IMR-90 (cell line): ENCODE data around the gene OPHN1. TPM values are rescaled to one million over a fixed set of nuclear protein-coding genes. Genes with fewer than 3 reads are reported as not detected.

ENCODE experiments used
- ATAC-seq: fragments of 200-7000 bp; cut with Tn5 transposase; 2 replicates; pipeline ENCODE4 v1.9.1; 2020; ENCODE audit warnings: low read depth, mild to moderate bottlenecking, moderate library complexity
- BruUV-seq: library from RNA; stranded (reverse); fragments of 400-500 nt; replicated peaks from 2 replicates; lab custom pipeline; 2021; lab: Mats Ljungman, UMichigan
- CTCF ChIA-PET: fragments of 300-600 bp; formaldehyde crosslinking; extraction: SDS; loops from one replicate; lab custom pipeline; 2021; ENCODE audit warnings: antibody characterized with exemption; lab: Yijun Ruan, JAX
- POLR2A ChIA-PET: fragments of 300-600 bp; sonication (Branson Sonifier 250); formaldehyde crosslinking; loops from one replicate; lab custom pipeline; 2022; ENCODE audit warnings: antibody characterized with exemption; ENCODE audit not compliant: unreplicated experiment; lab: Charles Lee
- DNase-seq: peaks from one replicate; pipeline ENCODE4 v3.0.0; 2013
- H2AFZ ChIP-seq: replicated peaks from 2 replicates; pipeline ENCODE3; 2013; ENCODE audit warnings: low read length, mild to moderate bottlenecking; ENCODE audit not compliant: poor library complexity
- H2AK5ac ChIP-seq: 2 replicates; pipeline ENCODE4 v1.6.1; 2013; ENCODE audit warnings: low read depth, low read length, inconsistent platforms
- H2AK9ac ChIP-seq: replicated peaks from 2 replicates; pipeline ENCODE3; 2013; ENCODE audit warnings: mild to moderate bottlenecking, low read depth, low read length, moderate library complexity; ENCODE audit not compliant: poor library complexity
- H2BK120ac ChIP-seq: 2 replicates; pipeline ENCODE4 v1.6.1; 2013; ENCODE audit warnings: low read depth, low read length, inconsistent platforms
- H2BK15ac ChIP-seq: 3 replicates; pipeline ENCODE4 v1.6.1; 2013; ENCODE audit warnings: low read depth, low read length, inconsistent platforms
- H2BK20ac ChIP-seq: 2 replicates; pipeline ENCODE4 v1.6.1; 2013; ENCODE audit warnings: low read depth, mild to moderate bottlenecking, inconsistent platforms, low read length, moderate library complexity
- H2BK5ac ChIP-seq: 2 replicates; pipeline ENCODE4 v1.6.1; 2013; ENCODE audit warnings: mild to moderate bottlenecking, low read depth, low read length, inconsistent platforms; ENCODE audit not compliant: poor library complexity, severe bottlenecking
- H3K14ac ChIP-seq: replicated peaks from 2 replicates; pipeline ENCODE4 v1.6.1; 2013; ENCODE audit warnings: low read depth, low read length, inconsistent platforms
- H3K18ac ChIP-seq: 2 replicates; pipeline ENCODE4 v1.6.1; 2013; ENCODE audit warnings: low read depth, low read length, control low read depth
- H3K23ac ChIP-seq: 2 replicates; pipeline ENCODE4 v1.6.1; 2013; ENCODE audit warnings: low read depth, low read length, inconsistent platforms
- H3K27ac ChIP-seq: 2 replicates; pipeline ENCODE4 v1.5.1; 2013; ENCODE audit warnings: mild to moderate bottlenecking, control low read depth, low read length; ENCODE audit not compliant: insufficient read depth
- H3K27me3 ChIP-seq: 2 replicates; pipeline ENCODE4 v1.6.1; 2013; ENCODE audit warnings: low read length; ENCODE audit not compliant: control insufficient read depth, insufficient read depth
- H3K36me3 ChIP-seq: 2 replicates; pipeline ENCODE4 v1.6.1; 2013; ENCODE audit warnings: low read length, mixed read lengths; ENCODE audit not compliant: control insufficient read depth, insufficient read depth
- H3K4ac ChIP-seq: 2 replicates; pipeline ENCODE4 v1.6.1; 2013; ENCODE audit warnings: low read depth, low read length, inconsistent platforms
- H3K4me1 ChIP-seq: 2 replicates; pipeline ENCODE4 v1.6.1; 2013; ENCODE audit warnings: low read length, mixed read lengths; ENCODE audit not compliant: control insufficient read depth, insufficient read depth
- H3K4me2 ChIP-seq: 2 replicates; pipeline ENCODE4 v1.6.1; 2013; ENCODE audit warnings: low read depth, mild to moderate bottlenecking, control low read depth, low read length, moderate library complexity
- H3K4me3 ChIP-seq: 2 replicates; pipeline ENCODE4 v1.5.1; 2013; ENCODE audit warnings: low read depth, mild to moderate bottlenecking, control low read depth, low read length, moderate library complexity; ENCODE audit not compliant: insufficient read depth
- H3K56ac ChIP-seq: 2 replicates; pipeline ENCODE4 v1.6.1; 2013; ENCODE audit warnings: low read length, inconsistent platforms; ENCODE audit not compliant: insufficient read depth; ENCODE audit errors: extremely low read depth
- H3K79me1 ChIP-seq, 2 experiments: 2 replicates each; pipeline ENCODE4 v1.6.1; 2013; ENCODE audit warnings: low read length in 2 of 2, inconsistent platforms in 1 of 2, low read depth in 1 of 2
- H3K9ac ChIP-seq: 2 replicates; pipeline ENCODE4 v1.6.1; 2013; ENCODE audit warnings: low read depth, low read length, control low read depth
- H3K9me1 ChIP-seq: 2 replicates; pipeline ENCODE4 v1.6.1; 2013; ENCODE audit warnings: low read length, inconsistent platforms; ENCODE audit not compliant: insufficient read depth
- H3K9me3 ChIP-seq: 2 replicates; pipeline ENCODE4 v1.6.1; 2013; ENCODE audit warnings: low read length; ENCODE audit not compliant: control insufficient read depth, insufficient read depth
- H4K20me1 ChIP-seq: 2 replicates; pipeline ENCODE4 v1.6.1; 2013; ENCODE audit warnings: low read length, inconsistent platforms; ENCODE audit not compliant: insufficient read depth
- H4K5ac ChIP-seq: 2 replicates; pipeline ENCODE4 v1.6.1; 2013; ENCODE audit warnings: mild to moderate bottlenecking, low read depth, low read length, control low read depth
- H4K8ac ChIP-seq, 2 experiments: 2 replicates each; pipeline ENCODE4 v1.6.1; 2013; ENCODE audit warnings: low read depth in 2 of 2, low read length in 2 of 2, control low read depth in 1 of 2, inconsistent platforms in 1 of 2
- H4K91ac ChIP-seq: 2 replicates; pipeline ENCODE4 v1.6.1; 2013; ENCODE audit warnings: low read depth, low read length, inconsistent platforms; ENCODE audit not compliant: insufficient read depth
- RCOR1 ChIP-seq: IDR thresholded peaks from 2 replicates; pipeline ENCODE4 v1.6.1; 2012; ENCODE audit warnings: mild to moderate bottlenecking, low read length, improper control_type of control experiment; ENCODE audit not compliant: insufficient replicate concordance
- WGBS, 2 experiments: methylation state at CpG; one replicate each; pipeline versions ENCODE4 v1.1.5 to v1.1.7; 2013; ENCODE audit warnings: missing lambda C conversion rate in 2 of 2; ENCODE audit not compliant: insufficient read length in 1 of 2; ENCODE audit errors: extremely low coverage in 2 of 2; 5-methylcytosine and 5-hydroxymethylcytosine counted together
- dilution Hi-C: fragments of 300-500 bp; cut with HindIII; formaldehyde crosslinking; loops from one replicate; pipeline ENCODE4 v1.14.3; 2018; ENCODE audit warnings: low sequenced_read_pairs; ENCODE audit not compliant: unreplicated experiment
- in situ Hi-C: fragments of 300-500 bp; cut with MboI; formaldehyde crosslinking; loops from 3 replicates; pipeline ENCODE4 v1.14.3; 2019; ENCODE audit warnings: low sequenced_read_pairs, inconsistent platforms, mixed read lengths
- intact Hi-C: fragments of 100-400 bp; cut with micrococcal nuclease; formaldehyde crosslinking; loops from 2 replicates; pipeline ENCODE4 v1.10.0; 2022
- polyA plus RNA-seq, 3 experiments: library from polyadenylated mRNA; depleted of rRNA; stranded (reverse); fragments of >200 nt; gene quantifications; 2 replicates each; pipeline ENCODE4 v1.2.3, GENCODE V29; 2012; ENCODE audit warnings: low replicate concordance in 1 of 3
- total RNA-seq: library from RNA; depleted of rRNA; stranded (reverse); fragments of >200 nt; gene quantifications from 2 replicates; pipeline ENCODE4 v1.2.3, GENCODE V29; 2012

OPHN1 gene
- total and polyA plus RNA-seq, 2 of the 4 experiments (the other 2 are of a cell fraction), result 4.0 to 13.1 TPM

DNA sequence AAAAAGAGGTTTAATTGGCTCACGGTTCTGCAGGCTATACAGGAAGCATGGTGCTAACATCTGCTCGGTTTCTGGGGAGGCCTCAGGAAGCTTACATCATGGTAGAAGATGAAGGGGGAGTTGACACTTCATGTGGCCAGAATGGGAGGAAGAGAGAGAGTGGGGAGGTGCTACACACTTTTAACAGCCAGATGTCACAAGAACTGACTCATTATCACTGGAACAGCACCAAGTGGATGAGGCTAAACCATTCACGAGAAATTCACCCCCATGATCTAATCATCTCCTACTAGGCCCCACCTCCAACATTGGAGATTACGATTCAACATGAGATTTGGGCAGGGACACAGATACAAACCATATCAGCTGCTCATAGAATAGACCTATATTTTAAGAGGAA lies 255.8 kb downstream of the OPHN1 start:
- ChIA-PET CTCF (no interaction called here), POLR2A (no interaction called here)
- no peak overlapping the region for H2BK120ac ChIP-seq
- no peak overlapping the region for H2BK20ac ChIP-seq
- no peak overlapping the region for H3K18ac ChIP-seq
- intact Hi-C loops, result no loop called here
- no peak overlapping the region for H3K14ac ChIP-seq
- no peak overlapping the region for H3K9ac ChIP-seq
- no peak overlapping the region for H3K27ac ChIP-seq
- no peak overlapping the region for H4K8ac ChIP-seq
- H3K9me1 ChIP-seq, result no peaks in the 10 kb centered on the region
- no peaks in the 10 kb centered on the region for H3K36me3 ChIP-seq
- no peak overlapping the region for H3K4ac ChIP-seq
- DNase-seq (peak; percentile 38), ATAC-seq (no peak)
- H2AK5ac ChIP-seq, result no peak overlapping the region
- BruUV-seq, result no TSS peak
- no peak overlapping the region for H2BK5ac ChIP-seq
- no peak overlapping the region for H4K91ac ChIP-seq
- H3K4me2 ChIP-seq, result no peak overlapping the region
- H3K4me1 ChIP-seq, result 0 out of 2 replicates have a peak, but pooled peaks cover 2% of the 10 kb centered on the region
- no peak overlapping the region for H3K4me3 ChIP-seq
- no peak overlapping the region for H4K5ac ChIP-seq
- H3K79me1 ChIP-seq, result no peaks in the 10 kb centered on the region
- no peak overlapping the region for H2AFZ ChIP-seq
- no peak overlapping the region for H3K23ac ChIP-seq
- no peaks in the 10 kb centered on the region for H4K20me1 ChIP-seq
- H2AK9ac ChIP-seq, result no peak overlapping the region
- TF ChIP-seq RCOR1, result no peak
- H3K56ac ChIP-seq, result no peak overlapping the region
- in situ Hi-C loops, result loop anchor here (25.0 kb wide), 2 partner anchors 535 to 1210 kb away; no protein-coding TSS in a partner anchor
- dilution Hi-C loops, result no loop called here
- no peaks in the 10 kb centered on the region for H3K9me3 ChIP-seq
- no CpG with 5 or more reads among the region's 4 CpGs for WGBS, 2 experiments
- no peaks in the 10 kb centered on the region; the same call in 1 of the 2 replicates for H3K27me3 ChIP-seq
- no peak overlapping the region for H2BK15ac ChIP-seq
